NCI-H1436 treated with DMSO at 0.1 percent for 48 hours (cell line): Measurements from ENCODE around the gene ITSN1.
"Not testable (repeated sequence)": the region's sequence is repeated elsewhere in the genome, so short reads cannot be mapped to it uniquely, and the experiment has no call there.

Source experiments
- DNase-seq: peaks from one replicate; lab custom pipeline; 2025; lab: John Stamatoyannopoulos, UW

ITSN1 gene

DNA sequence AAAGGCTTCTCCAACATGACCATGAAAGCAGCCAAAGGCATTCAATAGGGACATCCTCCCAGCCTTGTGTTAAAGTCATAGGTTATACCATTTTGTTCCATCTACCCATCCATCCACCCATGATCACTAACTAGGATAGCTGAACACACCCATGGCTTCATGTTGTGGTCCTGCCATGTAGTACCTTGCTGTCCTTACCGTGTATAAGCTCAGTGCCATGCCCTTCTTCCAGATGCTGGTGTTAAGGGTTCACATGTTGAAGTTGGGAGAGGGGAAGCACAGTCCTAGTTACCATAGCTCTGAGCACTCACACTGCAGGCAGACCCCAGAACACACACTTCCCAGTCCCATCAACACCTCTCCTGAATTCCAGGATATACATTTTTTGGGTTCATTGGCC lies 221.8 kb downstream of the ITSN1 start:
- no peak for DNase-seq

DNA sequence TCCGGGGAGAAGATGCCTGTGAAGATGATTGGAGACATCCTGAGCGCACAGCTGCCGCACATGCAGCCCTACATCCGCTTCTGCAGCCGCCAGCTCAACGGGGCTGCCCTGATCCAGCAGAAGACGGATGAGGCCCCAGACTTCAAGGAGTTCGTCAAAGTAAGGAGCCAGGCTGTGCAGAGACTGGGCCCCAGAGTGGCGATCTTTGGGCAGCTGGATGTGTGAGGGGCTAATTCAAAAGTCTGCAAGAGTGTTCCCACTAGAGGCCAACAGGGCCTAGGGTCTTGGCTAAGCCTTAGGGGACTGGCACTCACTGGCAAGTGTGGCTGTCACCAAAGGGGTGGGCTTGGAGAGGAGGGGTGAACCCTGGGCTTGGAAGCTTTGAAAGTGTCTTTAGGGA lies 222.9 kb downstream of the ITSN1 start:
- DNase-seq, result no peak

DNA sequence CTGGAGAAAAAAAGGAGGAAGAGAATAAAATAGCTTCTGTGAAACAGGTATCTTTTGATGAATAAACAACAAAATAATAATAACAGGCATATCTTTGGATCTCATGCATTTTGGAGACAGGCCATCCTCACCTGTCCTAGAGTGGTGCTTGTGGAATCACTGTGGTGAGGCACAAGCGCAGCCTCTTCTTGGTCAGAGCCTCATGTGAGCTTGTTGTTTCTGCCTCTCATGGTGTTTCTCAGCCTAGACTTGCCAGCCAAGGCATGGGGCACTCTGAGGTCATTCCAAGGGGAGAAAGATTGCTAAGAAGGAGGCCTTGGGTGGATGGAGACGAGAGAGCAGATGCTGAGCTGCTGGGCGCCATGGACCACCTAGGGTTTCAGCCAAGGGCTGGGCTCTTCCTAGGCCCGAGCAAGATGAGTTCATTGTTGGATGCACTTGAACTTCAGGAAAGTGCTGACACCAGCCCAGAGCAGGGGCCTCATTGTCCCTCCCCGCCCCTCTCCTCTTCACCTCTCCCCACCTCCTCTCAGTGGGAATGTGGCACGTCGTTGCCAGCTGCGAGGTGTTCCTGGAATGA lies 223.8 kb downstream of the ITSN1 start:
- DNase-seq, result no peak

DNA sequence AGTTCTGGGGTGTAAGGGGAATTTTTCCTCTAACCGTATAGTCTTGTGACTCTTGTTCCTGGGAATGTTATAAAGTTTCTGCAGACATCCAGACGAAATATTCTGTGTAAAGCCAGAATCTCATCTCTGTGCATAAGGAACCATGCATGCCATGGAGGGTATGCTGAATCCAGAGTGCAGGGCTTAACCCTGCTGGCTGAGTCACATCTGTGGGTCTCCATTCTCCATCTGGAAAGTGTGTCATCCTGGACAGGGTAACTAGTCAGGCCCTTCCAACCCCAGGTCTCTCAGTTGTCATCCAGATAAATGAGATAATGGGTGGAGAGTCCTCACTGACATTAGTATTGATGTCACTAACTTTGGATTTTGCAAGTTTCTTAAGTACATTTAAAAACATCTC lies 224.5 kb downstream of the ITSN1 start:
- no peak for DNase-seq

DNA sequence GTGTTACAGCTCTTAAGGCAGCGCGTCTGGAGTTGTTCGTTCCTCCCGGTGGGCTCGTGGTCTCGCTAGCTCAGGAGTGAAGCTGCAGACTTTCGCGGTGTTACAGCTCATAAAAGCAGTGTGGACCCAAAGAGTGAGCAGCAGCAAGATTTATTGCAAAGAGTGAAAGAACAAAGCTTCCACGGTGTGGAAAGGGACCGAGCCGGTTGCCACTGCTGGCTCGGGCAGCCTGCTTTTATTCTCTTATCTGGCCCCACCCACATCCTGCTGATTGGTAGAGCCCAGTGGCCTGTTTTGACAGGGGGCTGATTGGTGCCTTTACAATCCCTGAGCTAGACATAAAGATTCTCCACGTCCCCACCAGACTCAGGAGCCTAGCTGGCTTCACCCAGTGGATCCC lies 225.6 kb downstream of the ITSN1 start:
- not testable (repeated sequence) for DNase-seq

DNA sequence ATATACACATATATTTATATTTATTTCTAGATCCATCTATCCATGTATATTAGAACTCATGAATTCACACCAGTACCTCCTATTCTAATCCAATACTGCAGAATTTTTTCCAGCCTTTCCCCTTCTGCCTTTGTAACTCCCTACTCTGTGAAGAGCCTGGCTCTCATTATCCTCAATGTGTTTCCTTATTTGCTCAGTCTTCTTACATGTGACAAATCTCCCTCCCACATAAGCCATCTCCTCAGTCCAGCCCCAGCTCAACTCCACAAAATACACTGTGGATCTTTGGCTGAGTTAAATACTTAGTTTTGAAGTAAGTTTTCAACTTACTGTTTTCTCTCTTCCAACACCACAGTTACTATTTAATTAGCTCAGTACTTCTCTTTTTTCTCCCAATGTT lies 227.6 kb downstream of the ITSN1 start:
- DNase-seq, result no peak

DNA sequence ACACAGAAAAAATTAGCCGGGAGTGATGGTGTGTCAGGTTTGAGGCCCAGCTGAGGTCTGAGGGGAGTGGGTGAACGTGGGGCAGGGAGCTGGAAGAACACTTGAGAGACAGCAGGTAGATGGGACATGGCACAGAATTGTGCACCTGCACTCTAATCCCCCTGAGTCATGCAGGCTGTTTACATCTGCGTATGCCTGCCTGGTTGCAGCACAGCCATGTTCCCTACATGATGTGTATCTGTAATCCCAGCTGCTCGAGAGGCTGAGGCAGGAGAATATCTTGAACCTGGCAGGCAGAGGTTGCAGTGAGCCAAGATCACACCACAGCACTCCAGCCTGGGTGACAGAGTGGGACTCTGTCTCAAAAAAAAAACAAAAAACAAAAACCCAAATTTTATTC lies 228.5 kb downstream of the ITSN1 start:
- DNase-seq, result no peak

DNA sequence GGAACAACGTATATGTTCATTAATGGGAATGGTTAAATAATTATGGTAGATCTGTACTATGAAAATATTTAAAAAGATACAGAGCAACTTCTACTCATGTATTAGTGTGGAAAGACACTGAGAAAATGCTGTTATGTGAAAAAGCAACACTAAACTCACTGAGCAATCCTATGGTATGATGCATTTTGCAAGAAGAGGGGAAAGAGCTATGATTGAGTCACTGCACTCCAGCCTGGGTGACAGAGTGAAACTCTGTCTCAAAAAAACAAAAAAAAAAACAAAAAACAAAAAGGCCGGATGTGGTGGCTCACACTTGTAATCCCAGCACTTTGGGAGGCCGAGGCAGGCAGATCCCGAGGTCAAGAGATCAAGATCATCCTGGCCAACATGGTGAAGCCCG lies 228.9 kb downstream of the ITSN1 start:
- no peak for DNase-seq

DNA sequence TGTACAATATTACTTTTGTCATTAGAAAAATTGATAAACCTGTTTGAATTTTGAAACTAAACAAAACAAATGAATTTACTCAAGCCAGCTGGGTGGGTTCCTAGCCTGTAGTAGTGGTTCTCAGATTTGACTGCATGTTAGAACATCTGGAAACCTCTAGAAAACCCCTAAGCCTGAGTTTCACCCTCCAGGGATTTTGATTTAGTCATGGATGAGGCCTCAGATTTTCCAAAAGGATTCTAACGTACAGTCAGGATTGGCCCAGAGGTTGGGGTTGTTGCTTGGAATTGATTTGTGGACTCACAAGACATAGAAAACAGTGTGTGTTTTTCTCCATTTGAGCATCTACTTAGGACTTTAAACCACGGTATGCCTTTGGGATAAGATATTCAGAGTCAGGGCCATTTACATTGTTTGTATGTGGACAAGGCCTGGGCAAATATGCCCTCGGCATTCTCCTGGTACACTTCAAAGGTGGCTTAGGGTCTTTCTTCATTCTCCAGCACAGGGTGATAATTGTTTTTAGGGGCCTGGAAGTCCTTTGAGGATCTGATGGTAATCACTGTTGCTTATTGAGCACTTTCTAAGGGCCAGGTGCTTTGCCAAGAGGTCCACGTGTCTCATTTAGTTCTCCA lies 230.7 kb downstream of the ITSN1 start:
- DNase-seq, result no peak

DNA sequence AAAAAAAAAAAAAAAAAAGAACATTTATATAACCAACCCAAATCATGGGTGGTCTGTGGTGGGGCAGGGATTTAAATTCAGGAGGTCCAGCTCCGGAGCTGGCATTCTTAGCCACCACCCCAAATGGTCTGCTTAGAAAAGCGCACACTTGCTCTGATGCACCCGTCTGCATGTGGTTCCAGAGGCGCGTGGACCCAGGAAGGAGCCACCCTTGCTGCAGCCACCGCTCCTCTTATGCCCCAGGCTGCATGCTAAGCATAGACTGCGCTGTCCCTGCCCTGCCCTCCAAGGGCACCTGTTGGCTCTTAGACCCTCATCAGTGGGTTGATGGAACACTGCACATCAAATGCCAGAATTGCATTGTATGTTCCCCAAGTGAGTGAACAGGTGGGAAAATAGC lies 231.9 kb downstream of the ITSN1 start:
- no peak for DNase-seq

DNA sequence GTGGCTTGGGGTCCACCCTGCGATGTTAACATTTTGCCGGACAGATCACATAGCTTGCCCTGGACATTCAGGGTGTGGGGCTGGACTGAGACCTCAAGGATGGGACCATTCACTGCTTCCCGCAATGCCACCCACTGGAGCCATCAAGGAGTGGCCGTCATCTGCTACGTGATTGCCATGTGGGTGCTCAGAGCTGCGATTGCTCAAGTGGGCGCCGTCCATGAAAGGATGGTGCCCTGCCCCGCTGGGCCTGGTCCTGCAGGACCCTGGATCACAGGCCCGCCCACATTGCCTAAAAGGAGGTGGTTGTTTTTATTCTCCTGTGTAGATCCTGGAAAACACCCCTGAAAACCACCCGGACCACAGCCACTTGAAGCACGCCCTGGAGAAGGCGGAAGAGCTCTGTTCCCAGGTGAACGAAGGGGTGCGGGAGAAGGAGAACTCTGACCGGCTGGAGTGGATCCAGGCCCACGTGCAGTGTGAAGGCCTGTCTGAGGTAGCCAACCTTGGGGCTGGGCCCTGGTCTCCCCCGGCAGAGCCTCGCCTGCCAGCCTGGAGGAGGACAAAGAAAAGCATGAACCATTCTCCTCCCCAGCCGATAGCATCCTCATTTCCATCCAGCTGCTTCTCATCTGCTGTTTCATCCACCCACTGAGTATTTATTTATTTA lies 232.9 kb downstream of the ITSN1 start:
- DNase-seq, result no peak

DNA sequence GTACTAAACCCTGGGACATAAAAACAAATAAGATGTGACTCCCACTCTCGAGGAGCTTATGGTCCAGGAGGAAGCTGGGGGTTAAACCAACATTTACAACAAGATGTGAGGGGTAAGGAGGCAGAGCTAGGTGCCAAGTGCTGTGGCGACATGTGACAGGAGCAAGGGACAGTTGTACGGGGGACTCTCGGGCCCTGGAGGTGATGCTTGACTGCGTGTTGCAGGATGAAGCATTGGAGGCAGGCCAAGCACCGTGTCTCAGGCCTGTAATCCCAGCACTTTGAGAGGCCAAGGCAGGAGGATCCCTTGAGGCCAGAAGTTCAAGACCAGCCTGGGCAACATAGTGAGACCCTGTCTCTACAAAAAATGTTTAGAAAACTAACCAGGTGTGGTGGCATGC lies 236.5 kb downstream of the ITSN1 start:
- DNase-seq, result no peak

DNA sequence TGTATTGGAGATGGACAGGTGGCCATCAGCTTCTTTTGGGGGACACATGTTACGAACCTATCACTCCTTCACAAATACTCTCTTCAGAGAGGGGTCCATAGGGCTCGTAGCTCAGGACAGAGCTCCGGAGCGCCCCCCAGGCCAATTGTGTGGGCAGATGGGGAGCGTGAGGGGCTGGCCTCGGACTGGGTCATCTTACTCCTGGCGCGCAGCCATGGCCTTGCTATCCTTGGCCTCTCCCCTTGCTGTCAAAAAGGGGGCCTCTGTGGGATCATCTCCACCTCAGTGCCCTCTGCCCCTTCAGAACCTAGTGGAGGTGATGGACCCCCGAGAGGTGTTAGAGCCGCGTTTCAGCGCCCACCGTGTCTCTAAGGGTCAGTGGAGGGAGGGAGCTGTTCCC lies 238.3 kb downstream of the ITSN1 start:
- DNase-seq, result no peak

DNA sequence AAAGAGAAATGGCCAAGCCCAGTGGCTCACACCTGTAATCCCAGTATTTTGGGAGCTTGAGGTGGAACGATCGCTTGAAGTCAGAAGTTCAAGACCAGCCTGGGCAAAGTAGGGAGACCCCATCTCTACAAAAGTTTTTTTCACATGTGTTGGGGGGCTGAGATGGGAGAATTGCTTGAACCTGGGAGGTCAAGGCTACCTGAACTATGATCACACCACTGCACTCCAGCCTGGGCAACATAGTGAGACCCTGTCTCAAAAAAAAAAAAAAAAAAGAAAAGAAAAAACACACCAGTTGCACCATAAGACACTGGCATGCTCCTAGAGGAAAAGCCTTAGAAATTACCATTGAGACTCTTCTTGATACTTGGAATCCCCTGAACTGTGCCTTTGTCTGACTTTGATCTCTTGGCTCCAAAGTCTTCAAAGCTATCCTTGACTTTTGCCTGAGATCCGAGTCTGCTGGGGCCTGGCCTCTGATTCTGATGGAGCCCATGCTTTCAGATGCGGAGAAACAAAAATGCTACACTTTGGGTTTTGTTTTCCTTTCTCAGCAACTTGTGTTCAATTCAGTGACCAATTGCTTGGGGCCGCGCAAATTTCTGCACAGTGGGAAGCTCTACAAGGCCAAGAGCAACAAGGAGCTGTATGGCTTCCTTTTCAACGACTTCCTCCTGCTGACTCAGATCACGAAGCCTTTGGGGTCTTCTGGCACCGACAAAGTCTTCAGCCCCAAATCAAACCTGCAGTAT lies 239.6 kb downstream of the ITSN1 start:
- DNase-seq, result no peak

DNA sequence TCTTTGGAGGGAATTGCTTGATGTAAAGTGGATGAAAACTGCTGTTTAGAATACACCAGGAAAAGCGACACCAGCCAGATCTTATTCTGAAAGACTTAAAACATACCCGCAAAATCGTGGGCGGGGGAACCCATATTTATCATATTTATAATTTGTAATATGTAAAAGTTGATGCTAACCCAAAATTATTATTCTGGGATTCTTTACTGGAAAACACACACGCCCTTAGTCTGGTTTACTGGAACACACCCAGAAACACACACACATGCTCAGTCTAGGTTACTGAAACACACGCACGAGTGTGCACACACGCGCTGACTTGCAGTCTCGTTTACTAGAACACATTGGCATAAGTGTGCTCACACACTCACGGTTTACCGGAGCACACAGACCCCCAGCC lies 240.8 kb downstream of the ITSN1 start:
- no peak for DNase-seq

DNA sequence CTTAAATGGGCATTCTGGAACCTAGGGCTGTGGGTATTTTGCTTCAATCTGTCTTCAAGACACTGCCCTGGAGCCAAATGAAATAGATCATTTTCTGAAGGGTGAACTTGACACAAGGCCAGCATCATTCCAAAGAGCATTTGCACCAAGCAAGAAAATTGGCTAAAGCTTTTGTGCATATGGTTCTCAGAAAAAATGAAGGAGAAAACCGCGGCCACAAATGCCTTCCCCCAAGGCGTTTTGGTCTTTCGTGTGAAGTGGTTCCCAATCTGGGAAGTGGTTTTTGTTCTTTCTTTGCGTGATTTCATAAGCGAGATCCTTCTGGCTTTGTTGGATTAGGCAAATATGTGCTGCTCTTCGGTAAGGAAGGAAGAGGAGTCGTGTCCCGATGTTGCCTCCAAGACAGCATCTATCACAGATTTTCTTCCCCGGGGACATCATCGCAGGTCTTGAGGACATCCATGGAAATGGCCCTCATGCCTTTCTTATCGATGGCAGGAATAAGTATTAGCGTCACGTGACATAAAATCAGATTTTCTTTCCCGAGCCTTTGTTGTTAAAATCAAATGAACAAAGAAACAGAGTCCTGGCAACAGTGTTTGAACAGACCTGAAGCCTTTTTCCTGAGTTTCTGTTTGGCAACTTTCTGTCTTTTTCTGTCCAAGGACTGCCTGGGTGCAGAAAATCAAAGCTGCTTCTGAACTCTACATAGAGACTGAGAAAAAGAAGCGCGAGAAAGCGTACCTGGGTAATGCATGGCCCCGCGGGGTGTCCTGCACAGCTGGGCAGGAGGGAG lies 242.3 kb downstream of the ITSN1 start:
- no peak for DNase-seq

DNA sequence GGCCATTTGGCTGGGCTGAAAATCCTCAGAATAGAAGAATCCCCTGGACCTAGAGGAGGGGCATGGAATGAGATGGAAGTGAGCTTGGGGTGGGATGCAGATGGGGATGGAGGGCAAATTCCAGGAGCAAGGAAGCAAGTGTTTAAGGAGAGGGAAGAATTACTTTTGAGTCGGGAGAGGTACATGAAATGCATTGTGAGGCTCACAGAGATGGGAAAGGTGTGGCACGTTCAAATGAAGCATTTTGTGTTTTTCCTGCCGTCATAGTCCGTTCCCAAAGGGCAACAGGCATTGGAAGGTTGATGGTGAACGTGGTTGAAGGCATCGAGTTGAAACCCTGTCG lies 242.8 kb downstream of the ITSN1 start:
- no peak for DNase-seq

DNA sequence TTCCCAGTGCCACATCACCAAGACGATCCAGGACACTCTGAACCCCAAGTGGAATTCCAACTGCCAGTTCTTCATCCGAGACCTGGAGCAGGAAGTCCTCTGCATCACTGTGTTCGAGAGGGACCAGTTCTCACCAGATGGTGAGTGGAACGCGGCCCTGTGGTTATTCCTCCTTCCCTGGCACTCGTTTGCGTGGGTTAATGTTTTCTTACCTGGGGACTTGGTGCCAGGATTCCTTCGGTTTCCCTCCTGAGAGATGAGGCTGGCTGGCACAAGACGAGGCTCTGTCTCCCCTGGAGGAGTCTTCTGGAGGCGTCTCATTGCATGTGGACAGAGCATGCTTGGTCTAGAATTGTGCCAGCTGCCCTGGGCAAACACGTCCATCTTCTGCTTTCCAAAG lies 244.0 kb downstream of the ITSN1 start:
- DNase-seq, result no peak

DNA sequence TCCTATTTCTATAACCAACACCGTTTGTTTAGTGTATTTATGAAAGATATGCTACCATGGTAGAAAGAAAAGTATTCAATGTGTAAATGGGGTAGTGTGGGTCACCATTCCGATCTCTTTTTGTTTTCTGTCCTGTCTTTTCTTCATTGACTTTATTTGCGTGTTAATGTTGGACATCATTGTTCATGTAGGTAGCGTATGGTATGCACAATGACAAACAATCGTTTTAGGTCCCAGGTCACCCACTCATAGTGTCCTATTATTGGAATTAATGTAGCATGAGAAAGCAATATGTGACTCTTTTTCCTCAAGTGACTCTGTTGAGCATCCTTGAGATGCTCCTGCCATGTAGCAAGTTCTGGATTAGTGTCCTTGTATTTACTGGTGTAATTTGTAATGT lies 247.9 kb downstream of the ITSN1 start:
- DNase-seq, result no peak

DNA sequence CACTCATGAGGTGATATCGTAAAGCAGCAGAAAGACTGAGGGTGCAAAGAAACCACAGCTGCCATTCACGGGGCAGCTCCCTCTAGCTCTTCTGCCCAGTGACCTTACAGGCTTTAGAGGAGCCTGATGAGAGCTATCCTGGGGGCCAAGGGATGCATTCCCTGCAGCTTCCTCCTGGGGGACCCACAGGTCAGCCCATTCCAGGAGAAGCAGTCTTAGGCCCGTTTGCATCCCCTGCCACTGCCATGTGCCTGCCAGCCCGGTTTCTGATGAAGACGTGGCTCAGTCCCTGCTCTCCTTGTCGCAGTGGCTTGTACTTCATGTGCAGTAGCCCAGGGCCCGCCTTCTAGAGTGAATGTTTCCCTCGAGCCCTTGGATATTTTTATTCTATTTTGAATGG lies 250.6 kb downstream of the ITSN1 start:
- DNase-seq, result no peak

DNA sequence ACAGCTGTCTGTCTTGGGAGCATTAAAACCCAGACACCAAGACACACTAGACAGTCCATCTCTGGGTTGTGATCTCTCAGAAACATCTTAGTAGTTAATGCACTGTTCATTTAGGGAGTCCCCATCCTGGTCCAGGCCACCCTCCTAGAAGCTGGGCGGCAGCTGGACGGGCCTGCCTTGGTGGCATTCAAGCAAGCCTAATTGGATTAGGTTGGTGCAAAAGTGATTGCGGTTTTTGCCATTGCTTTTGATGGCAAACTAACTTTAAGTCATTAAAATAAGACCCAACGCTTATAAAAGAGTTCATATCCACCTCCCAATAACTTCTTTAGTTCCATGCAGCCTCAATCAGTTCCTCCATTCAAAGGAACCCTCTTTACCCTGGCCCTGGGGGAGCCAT lies 251.6 kb downstream of the ITSN1 start:
- DNase-seq, result no peak

DNA sequence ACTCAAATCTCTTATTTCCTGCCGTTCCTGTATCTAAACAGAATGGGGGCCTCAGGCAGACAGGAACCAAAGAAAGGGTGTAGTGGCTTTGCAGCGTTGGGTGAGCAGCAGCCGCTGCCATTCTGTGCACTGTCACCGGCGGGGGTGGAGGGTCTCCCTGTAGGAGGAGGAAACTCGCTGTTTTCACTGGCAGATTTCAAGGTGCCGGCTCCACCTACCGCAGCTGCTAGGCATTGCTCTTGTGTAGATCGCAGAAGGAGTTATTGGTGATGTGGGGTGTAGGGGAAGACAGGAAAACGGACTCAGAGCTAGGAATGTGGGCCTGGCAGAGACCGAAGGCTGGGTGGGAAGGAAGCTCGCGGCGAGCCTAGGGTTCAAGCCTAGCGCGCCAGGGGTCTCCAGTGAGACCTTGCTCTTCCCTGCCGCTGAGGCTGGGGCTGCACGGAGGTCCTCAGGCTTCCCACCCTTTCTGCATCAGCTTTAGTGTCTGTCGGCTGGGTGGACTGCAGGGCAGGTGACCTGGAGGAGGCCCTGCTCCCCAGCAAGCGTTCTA lies 252.5 kb downstream of the ITSN1 start:
- DNase-seq, result no peak
